OCI-M1 (cell line): ENCODE measurements around the gene KLHL41.
"Not testable (repeated sequence)": the region's sequence is repeated elsewhere in the genome, so short reads cannot be mapped to it uniquely, and the experiment has no call there.

Experiments
- DNase-seq: peaks from one replicate; lab custom pipeline; 2025; lab: John Stamatoyannopoulos, UW

The KLHL41 gene

GRCh38 chr2:169510496-169510895 is 994 bp downstream of the KLHL41 start:
- DNase-seq, result no peak

- DNase-seq, result no peak
Measured at GRCh38 chr2:169511818-169512217, 2.3 kb downstream of the KLHL41 start.

- DNase-seq, result no peak
Measured at GRCh38 chr2:169512525-169512924, 3.0 kb downstream of the KLHL41 start.

- DNase-seq, result no peak
Measured at GRCh38 chr2:169513094-169513493, 3.6 kb downstream of the KLHL41 start.

GRCh38 chr2:169513926-169514325 is 4.4 kb downstream of the KLHL41 start:
- no peak for DNase-seq

GRCh38 chr2:169514758-169515157 is 5.3 kb downstream of the KLHL41 start:
- DNase-seq, result not testable (repeated sequence)

- DNase-seq, result not testable (repeated sequence)
Measured at GRCh38 chr2:169516488-169516995, 7.0 kb downstream of the KLHL41 start.

- DNase-seq, result no peak
Measured at GRCh38 chr2:169520896-169521295, 11.4 kb downstream of the KLHL41 start.

GRCh38 chr2:169523681-169524080 is 14.2 kb downstream of the KLHL41 start:
- DNase-seq, result no peak

GRCh38 chr2:169525434-169525833 is 15.9 kb downstream of the KLHL41 start:
- no peak for DNase-seq

- no peak for DNase-seq
Measured at GRCh38 chr2:169526451-169526850, 16.9 kb downstream of the KLHL41 start.

GRCh38 chr2:169528271-169528701 is 18.8 kb downstream of the KLHL41 start:
- DNase-seq, result peak; percentile 86

- DNase-seq, result not testable (repeated sequence)
Measured at GRCh38 chr2:169539460-169539859, 30.0 kb downstream of the KLHL41 start.

- DNase-seq, result no peak
Measured at GRCh38 chr2:169540146-169540545, 30.6 kb downstream of the KLHL41 start.

GRCh38 chr2:169542433-169542832 is 32.9 kb downstream of the KLHL41 start:
- no peak for DNase-seq

GRCh38 chr2:169546756-169547155 is 37.3 kb downstream of the KLHL41 start:
- DNase-seq, result no peak

GRCh38 chr2:169561364-169561763 is 51.9 kb downstream of the KLHL41 start:
- DNase-seq, result no peak

- not testable (repeated sequence) for DNase-seq
Measured at GRCh38 chr2:169562084-169562483, 52.6 kb downstream of the KLHL41 start.

GRCh38 chr2:169562519-169562918 is 53.0 kb downstream of the KLHL41 start:
- no peak for DNase-seq

- no peak for DNase-seq
Measured at GRCh38 chr2:169565686-169566085, 56.2 kb downstream of the KLHL41 start.

GRCh38 chr2:169569948-169570347 is 60.4 kb downstream of the KLHL41 start:
- no peak for DNase-seq

GRCh38 chr2:169570752-169571151 is 61.2 kb downstream of the KLHL41 start:
- DNase-seq, result not testable (repeated sequence)

GRCh38 chr2:169571571-169571970 is 62.1 kb downstream of the KLHL41 start:
- DNase-seq, result no peak

GRCh38 chr2:169572189-169572588 is 62.7 kb downstream of the KLHL41 start:
- DNase-seq, result no peak

GRCh38 chr2:169572821-169573159 is 63.3 kb downstream of the KLHL41 start:
- no peak for DNase-seq
